NCI-H82 treated with DMSO at 0.1 percent for 48 hours (cell line): Measurements from ENCODE around the gene C4orf46.

Experiments used
- DNase-seq: peaks from one replicate; lab custom pipeline; 2025; ENCODE audit not compliant: unreplicated experiment; lab: John Stamatoyannopoulos, UW

The C4orf46 gene

GRCh38 chr4:158656439-158656838 is 15.2 kb downstream of the C4orf46 start:
- DNase-seq, result no peak

- DNase-seq, result no peak
Measured at GRCh38 chr4:158652920-158653319, 18.8 kb downstream of the C4orf46 start.

- no peak for DNase-seq
Measured at GRCh38 chr4:158649111-158649680, 22.5 kb downstream of the C4orf46 start.

GRCh38 chr4:158644760-158645159 is 26.9 kb downstream of the C4orf46 start:
- no peak for DNase-seq

- DNase-seq, result no peak
Measured at GRCh38 chr4:158644356-158644755, 27.3 kb downstream of the C4orf46 start.

- no peak for DNase-seq
Measured at GRCh38 chr4:158636619-158637018, 35.1 kb downstream of the C4orf46 start.

GRCh38 chr4:158630893-158631292 is 40.8 kb downstream of the C4orf46 start:
- DNase-seq, result peak; percentile 7

GRCh38 chr4:158625544-158625943 is 46.1 kb downstream of the C4orf46 start:
- DNase-seq, result no peak

GRCh38 chr4:158624889-158625478 is 46.7 kb downstream of the C4orf46 start:
- DNase-seq, result peak; percentile 14

GRCh38 chr4:158622251-158622650 is 49.4 kb downstream of the C4orf46 start:
- DNase-seq, result no peak

- no peak for DNase-seq
Measured at GRCh38 chr4:158621729-158622128, 50.0 kb downstream of the C4orf46 start.

- no peak for DNase-seq
Measured at GRCh38 chr4:158617956-158618355, 53.7 kb downstream of the C4orf46 start.
